IPS-11a (cell line): ENCODE measurements around the gene UPP1.
"Not testable (repeated sequence)": the region's sequence is repeated elsewhere in the genome, so short reads cannot be mapped to it uniquely, and the experiment has no call there.

Experiments
- H3K4me3 ChIP-seq: one replicate; pipeline ENCODE4 v1.5.1; 2013; ENCODE audit warnings: low read depth, low read length, control low read depth

UPP1 gene

DNA sequence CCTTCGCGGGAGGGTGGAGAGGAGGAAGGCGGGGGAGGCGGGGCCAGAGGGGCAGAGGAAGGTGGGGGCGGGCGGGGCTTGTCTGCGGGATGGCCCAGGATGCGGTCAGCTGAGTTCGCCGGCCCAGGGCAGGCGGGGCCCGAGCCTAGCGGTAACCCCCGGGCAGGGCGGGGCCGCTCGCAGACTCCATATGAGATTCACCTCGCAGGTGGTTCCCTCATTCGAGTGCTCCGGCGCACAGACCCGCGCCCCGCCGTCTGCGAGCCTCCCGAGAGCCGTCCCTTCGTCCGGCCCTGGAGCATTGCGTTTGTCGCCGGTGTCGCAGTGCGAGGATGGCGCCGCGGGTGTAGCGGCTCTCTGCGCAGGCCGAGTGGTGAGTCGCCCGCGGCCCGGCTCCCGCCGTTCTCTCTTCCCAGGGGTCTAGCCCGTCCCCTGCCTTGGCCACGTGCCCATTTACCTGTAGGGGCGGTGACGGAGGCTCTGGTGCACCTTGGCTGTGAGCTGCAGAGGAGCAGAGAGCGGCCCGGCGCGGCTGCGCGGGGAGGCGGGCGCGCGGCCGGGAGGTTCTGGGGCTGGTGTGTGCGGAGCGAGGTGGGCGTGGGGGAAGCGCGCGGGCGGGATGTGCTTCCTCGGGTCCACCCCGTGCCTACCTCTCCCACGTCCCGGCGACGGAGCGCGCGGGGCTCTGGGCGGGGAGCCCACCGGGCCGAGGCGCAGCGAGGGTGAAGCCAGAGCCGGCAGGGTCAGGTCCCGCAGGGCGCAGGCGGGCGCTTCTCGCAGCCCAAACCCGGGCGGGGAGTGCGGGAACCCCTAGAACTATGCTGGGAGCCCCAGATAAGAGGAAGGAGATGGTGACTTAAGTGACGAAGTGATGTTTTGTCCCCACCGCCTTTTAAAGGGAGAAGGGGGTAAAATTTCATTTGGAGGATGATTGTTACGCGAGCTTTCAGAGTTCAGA, at the start of gene UPP1:
Gene UPP1, plus strand, starts transcription at position 220 of the 958 bp plus-strand sequence. CDS start 5,519 bp downstream, outside the sequence.
- peak within 1 kb of the TSS; percentile 66 for H3K4me3 ChIP-seq

DNA sequence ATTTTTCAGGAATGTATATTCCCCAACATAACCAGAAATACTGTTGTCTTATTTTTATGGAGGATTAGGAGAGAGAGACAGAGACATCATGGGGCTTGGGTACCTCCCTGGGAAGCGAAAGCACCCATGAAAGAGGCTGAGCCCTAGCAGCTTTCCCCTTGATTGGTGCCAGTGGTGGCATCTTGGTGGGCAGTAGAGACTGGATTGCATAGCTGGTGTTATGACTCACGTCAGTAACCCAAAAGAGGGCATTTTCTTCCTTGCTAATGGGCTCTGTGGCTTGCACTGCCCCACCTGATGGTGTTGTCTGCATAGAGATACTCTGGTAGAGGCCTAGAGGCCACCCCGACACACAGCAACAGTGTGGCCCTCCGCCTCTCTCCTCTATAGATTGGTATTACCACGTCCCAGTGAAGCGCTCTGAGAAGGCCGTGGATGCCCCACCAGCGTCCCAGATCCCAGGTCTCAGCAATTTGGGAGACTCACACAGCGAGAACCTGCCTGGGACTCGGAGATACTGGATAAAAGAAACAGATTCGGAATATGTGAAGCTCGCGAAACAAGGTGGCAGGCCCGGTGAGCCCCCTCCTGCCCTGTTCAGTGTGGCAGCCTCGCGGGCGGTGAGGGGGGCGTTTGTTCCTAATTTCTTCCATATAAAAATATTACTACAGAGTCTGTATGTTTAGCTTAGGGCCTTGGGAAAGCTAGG, 48.0 kb upstream of the UPP1 start:
- H3K4me3 ChIP-seq = no peak overlapping the region

DNA sequence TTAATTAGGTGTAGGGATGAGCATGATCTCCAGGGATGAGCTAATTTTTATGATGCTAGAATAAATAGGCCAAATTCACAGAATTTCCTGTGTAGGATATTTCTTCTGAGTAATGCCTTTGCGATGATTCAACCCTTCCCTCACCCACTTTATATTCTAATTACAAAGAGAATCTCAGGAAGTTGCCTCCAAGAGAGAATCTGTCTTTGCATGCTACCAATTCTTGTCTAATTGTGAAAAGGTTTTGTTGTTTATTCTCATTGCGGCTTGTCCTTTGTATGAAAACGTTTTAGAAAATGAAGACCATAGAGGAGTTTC, 47.5 kb upstream of the UPP1 start:
- no peak overlapping the region for H3K4me3 ChIP-seq

DNA sequence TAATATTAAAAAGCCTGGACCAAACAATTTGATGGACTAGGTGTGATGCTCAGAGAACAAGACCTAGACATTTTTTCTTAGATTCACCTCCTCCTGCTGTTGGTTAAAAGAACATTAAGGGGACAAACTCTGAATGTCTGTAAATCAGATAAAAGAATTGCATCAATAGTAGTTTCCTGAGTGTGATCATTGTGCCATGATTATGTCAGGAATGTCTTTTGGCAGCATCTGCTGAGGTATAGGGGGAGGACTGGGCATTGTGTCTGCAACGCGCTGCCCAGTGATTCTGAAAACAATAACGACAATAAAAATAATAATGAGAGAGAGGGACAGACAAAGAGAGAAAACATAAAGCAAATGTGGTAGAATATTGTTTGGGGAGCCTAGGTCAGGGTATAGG, 46.8 kb upstream of the UPP1 start:
- H3K4me3 ChIP-seq = no peak overlapping the region

DNA sequence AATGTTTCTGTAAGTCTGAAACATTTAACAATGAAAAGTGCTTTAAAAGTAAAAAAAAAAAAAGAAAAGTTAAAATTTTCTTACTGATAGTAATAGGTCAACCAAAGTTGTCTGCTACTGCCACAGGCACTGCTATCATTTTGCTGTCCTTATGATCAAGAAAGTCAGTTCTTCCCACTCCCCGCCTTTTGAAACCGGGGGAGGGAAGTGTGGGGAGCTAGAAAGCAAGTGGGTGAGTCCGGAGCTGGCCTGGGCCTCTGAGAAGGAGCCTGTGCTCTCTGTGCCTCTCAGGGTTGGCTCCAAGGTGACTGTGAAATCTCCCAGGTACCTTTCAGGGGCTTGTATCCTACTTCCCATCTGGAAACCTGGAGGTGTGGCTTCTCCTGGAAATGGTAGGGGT, 46.4 kb upstream of the UPP1 start:
- H3K4me3 ChIP-seq = no peak overlapping the region

DNA sequence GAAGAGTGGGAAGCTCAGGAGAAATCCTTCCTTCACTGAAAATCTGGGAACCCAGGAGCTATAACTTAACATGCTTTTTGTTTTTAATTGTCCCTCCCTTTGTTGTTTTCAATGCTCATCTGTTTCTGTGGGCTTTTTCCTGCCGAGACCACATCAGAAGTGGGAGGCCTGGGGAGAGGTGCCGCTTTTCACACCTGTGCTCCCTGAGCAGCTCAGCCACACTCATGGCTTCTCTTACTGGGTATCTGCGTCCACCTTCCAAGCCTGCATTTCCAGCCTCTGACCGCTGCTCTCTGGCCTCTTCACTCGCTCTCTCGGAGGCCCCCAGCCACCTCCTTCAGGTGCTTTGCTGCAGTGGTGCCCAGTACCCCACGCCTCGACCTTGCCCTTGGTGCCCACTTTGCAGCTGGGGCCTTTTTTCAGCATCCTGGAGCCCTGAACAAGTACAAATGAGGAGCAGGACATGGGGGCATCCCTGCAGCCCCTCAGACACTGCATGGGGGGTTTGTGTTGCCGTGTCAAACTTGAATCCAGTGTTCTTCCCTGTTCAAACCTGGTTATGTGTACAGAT, 43.8 kb upstream of the UPP1 start:
- H3K4me3 ChIP-seq = no peak overlapping the region

DNA sequence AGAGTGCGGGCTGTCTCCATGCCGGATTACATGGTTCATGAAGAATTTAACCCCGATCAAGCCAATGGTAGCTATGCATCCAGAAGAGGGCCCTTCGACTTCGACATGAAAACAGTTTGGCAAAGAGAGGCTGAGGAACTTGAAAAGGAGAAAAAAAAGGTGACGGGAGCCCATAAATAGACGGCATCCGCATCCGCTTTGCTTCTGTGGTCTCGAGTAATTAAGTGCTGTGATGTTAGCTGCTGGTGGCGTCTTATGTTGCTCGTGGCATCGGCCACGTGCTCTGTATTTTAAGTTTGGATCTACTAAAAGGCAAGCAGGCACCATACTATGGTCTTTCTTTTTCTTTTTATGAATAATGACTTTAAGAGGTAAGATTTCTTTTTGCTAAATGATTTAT, 42.6 kb upstream of the UPP1 start:
- H3K4me3 ChIP-seq = no peak overlapping the region

DNA sequence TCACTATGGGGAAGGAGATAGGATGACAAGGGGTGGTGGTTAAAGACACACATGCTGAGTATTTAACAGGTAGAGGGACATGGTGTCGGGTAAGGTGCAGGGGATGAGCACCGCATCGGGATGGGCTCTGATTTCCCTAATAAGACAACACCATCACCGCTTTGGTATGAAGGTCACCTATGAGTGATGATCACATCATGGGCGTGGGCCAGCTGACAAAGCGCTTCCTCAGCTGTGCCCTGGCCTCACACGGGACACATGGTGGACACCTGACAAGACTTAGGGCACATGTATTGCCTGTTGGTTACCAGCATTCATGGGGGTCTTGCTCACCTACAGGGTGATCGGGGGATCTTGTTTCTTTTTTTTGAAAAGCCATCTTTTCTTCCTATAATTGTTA, 41.0 kb upstream of the UPP1 start:
- no peak overlapping the region for H3K4me3 ChIP-seq

DNA sequence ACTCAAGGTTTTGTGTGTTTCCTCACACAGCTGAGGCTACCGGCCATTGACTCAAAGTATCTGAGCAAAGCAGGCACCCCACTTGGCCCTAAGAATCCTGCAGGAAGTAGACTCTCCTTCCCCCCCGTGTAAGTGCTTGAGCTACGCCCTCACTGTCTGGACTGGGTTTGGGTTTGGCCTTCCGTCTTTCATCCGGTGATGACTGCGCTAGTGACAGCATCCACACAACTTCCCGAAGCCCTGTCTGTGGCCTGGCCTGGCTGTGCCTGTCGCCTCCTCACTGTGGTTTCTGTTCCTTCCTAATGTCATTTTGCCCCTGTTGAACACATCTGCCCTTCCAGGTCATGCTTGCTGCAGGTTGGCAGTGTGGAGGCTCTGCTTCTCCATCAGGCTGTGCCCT, 39.2 kb upstream of the UPP1 start:
- H3K4me3 ChIP-seq = no peak overlapping the region

DNA sequence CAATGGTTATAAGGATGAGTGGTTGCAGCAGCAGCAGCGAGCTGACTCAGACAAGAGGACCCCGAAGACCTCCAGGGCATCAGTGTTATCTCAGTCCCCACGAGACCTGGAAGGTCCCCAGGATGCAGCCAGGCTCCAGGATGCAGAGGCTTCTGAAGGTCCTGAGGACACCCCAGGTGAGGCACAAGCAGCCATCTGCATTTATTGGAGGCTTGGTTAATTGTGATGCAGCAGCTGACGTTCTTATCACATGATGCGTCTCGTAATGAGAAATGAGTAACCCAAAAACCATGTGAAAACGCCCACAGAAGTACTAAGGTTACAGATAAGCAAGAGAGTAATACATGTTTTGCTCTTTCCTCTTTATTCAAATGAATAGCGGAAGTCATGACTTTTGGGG, 36.3 kb upstream of the UPP1 start:
- H3K4me3 ChIP-seq = no peak overlapping the region

DNA sequence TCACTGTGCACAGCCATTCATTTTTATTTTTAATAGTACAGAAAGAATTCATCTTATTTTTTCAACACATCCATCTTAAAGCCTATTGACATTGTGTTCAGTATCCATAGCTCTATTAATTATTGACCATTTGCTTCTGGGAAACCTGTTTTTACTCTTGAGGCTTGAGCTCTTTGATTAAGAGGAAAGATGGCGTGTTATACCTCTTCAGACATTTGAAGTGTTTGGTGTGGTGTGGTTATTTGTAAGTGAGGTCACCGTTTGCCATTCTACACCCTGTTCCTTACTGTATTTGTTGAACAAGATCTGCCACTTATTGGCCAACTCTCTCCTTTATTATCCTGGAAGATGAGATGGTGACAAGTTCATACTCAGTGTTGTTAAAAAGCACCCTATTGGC, 35.3 kb upstream of the UPP1 start:
- H3K4me3 ChIP-seq = no peak overlapping the region

DNA sequence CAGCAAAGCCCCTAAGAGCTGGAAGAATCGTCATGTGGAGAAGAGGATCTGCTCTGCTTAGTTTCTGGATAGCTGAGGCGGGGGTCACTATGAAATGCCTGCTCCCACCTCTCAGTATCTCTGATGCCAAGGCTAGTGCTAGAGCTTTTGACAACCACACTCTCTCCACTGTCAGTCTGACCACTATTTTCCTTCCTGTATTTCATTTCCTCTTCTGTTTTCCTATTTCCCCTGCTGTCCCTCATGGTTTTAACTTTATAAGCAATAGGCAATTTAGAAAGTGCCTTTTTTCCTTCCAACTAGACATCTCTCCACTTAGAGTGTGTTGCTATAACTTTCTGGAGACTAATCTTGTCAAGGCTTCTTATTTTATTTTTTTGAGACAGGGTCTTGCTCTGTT, 30.1 kb upstream of the UPP1 start:
- no peak overlapping the region for H3K4me3 ChIP-seq

DNA sequence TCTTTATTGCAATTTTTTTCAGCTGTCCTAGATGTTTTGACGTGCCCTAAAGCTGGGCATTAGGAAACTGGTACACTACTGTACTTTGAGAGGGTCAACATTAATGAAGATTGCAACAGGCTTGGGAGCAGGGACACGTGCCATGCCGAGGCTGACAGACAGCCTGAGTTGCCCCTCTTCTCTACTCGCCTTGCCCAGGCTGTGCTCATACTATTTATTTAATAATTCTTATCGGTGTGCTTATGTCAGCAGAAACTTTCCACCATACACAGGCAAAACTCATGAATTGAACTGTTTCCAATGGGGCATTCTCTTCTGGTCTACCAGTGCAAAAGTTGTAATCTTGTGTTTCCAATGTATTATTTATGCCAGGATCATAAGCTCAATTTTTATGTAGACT, 29.4 kb upstream of the UPP1 start:
- H3K4me3 ChIP-seq = no peak overlapping the region

DNA sequence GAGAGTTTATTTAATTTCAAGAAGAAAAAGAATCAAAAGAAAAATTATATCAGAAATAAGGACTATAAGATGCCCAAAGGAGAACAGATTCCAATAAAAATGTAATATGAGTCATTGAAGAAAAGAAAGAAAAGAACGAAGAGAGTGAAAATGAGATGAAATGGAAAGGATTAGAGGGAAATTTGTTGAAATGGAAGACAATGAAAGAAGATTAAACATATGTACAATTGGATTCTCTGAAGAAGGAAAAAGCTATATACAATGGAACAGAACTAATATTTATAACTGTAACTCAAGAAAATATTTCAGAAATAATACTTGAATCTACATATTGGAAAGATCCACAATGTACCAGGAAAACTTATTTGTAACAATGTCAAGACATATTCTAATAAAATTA, 25.1 kb upstream of the UPP1 start:
- no peak overlapping the region for H3K4me3 ChIP-seq

DNA sequence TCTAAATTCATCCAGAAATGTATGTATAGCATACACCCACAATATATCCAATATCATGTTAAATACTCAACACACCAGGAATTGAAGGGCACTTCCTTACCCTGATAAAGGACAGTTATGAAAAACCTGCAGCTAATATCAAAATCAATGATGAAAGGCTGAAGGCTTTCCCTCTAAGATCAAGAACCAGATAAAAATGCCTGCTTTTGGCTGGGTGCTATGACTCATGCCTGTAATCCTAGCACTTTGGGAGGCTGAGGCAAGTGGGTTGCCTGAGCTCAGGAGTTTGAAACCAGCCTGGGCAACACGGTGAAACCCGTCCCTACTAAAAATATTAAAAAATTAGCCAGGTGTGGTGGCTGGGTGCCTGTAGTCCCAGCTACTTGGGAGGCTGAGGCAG, 21.6 kb upstream of the UPP1 start:
- H3K4me3 ChIP-seq = no peak overlapping the region

DNA sequence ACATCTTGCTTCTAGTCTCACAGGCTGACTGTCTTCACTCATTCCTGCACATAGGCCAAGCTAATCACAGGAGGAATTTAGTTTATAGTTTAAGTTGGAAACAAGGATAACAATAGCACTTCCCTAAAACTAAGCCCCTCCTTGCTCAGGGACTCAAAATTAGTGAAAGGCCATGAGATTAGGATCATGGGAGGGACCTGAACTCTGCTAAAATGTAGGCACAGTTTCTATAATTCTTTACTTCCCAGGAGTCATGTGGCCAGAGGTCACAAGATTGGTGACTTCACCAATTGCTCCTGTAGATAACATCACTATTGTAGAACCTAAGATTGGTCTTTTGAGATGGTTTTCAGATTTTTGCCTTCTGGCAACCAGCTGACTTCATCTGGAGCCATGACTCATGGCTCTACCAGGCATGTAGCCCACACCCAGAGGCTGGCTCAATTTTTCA, 14.8 kb upstream of the UPP1 start:
- no peak overlapping the region for H3K4me3 ChIP-seq

DNA sequence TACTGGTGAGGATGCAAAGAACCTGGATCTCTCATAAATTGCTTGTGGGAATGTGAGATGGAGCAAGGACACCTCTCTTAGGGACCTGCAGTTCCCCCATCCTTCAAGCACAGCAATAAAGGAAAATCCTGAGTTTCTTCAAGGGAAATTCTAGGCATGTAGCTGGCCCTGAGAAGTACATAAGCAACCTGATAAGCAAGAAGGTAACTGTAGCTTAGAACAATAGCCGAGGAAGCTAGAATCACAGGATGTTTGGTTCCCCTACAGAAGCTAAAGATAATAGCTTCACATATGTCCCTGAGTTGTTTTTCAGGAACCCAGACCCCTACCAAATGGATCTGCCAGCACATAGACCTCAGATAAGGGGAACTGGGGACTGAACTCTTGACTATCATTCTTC, 11.6 kb upstream of the UPP1 start:
- no peak overlapping the region for H3K4me3 ChIP-seq

DNA sequence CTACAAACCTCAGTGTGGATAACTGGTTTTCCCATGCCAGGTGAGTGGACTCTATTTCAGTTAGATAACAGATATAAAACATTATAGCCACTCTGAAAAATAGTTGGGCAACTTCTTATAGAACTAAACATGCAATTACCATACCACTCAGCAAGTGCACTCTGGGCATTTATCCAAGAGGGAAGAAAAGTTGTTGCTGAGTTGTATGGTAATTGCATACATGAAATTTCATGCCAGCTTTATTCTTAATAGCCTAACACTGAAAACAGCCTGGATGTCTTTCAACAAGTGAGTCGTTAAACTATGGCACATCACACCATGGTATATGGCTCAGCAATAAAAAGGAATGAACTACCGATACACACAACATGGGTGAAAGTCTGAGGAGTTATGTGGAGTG, 10.6 kb upstream of the UPP1 start:
- no peak overlapping the region for H3K4me3 ChIP-seq

DNA sequence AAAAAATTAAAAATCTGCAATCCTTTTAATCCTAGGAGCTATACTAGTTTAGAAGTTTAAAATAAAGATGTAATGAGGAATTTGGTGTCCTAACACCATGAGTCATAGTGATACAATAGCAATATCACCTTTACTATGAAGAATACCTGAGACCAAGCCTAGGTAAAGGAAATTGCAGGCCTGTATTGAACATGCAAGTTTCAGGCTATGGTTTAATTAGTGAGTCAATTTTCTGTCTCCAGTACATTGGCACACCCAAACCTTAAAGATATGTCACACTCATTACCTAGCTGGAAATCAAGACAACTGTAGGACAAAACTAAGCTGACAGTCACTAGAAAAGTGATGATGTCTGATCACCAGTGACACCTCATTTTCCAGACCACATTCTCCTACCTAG, 6.7 kb upstream of the UPP1 start:
- H3K4me3 ChIP-seq = not testable (repeated sequence)

DNA sequence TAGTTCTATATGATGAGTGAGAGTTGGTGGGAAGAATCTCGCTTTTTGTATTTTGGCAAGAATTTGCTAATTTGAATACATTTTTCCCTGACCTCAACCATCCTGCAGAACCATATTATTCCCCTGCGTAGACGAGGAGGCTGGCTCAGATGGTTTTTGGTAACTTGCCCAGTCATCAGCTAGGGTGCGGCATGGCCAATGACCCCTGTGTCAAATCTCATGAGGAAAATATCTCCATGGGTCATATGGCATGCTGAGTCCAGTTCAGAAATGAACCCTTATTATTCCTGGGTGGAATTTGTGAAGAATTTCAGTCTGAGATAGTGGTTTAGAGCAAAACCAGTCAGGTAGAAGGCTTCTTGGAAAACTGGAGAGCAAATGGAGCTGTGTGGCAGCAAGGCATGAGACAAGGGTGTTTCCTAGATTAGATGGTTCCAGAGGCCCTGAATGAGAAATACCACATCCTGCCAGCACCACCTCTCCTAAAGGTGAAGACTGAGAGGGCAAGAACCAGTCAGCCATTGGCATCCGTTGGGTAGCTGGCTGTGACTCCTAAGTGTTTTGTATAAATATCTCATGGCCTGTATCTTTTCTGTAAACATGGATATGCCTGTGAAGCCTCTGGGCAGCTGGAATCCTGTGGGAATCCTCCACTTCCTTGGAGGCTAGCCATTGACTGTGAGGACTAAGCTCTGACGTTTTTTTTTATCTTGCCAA, 5.8 kb upstream of the UPP1 start:
- no peak overlapping the region for H3K4me3 ChIP-seq

DNA sequence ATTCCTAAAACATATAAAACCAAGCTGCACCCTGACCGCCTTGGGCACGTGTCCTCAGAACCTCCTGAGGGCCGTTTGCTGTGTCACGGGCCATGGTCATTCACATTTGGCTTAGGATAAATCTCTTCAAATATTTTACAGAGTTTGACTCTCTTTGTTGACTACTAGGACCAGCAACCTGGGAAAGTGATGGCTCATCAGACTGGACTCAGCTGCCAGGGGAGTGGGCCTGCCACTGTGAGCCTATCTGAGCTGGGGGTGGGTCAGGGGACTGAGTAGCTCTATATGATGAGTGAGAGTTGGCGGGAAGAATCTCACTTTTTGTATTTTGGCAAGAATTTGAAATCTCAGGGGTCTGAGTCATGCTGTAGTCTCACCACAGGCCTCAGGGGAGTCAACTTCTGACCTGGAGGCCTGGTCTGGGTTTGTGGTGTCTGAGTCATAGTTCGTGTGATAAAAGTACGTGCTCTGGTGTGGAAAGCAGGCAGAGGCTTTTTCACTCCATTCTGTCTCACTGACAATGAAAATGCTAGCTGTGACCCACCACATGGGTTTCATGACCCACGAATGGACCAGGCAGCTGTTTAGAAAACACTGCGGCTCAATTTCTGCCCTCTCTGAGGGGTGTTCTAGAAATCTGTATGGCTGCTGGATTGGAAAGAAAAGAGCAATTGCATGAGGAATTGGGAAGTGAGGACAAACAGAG, 4.2 kb upstream of the UPP1 start:
- no peak overlapping the region for H3K4me3 ChIP-seq
